PC-9 (cell line): ENCODE results near the gene PEX14. TPM values are rescaled to one million over a fixed set of nuclear protein-coding genes. Genes with fewer than 3 reads are reported as not detected.

ENCODE experiments used
- BruUV-seq: library from RNA; stranded (reverse); fragments of 400-500 nt; replicated peaks from 2 replicates; lab custom pipeline; 2021; lab: Mats Ljungman, UMichigan
- CTCF ChIA-PET: fragments of 300-600 bp; sonication (Branson Sonifier 250); formaldehyde crosslinking; loops from one replicate; lab custom pipeline; 2022; ENCODE audit warnings: antibody characterized with exemption; lab: Charles Lee
- POLR2A ChIA-PET: fragments of 300-600 bp; sonication (Branson Sonifier 250); formaldehyde crosslinking; loops from one replicate; lab custom pipeline; 2022; ENCODE audit warnings: antibody characterized with exemption; ENCODE audit not compliant: unreplicated experiment; lab: Charles Lee
- DNase-seq, 2 experiments: peaks; one replicate each; pipeline versions ENCODE4 v3.0.0 to v3.0.0-alpha.2; 2015 to 2022; ENCODE audit warnings: mixed read lengths in 1 of 2
- H2AFZ ChIP-seq: fragments of 200-600 bp; sonication (generic); 2 replicates; pipeline ENCODE4 v1.8.1; 2017; ENCODE audit warnings: antibody characterized with exemption
- H3F3A ChIP-seq: fragments of 200-600 bp; sonication (generic); 2 replicates; pipeline ENCODE4 v1.8.1; 2017; ENCODE audit warnings: antibody characterized with exemption, mild to moderate bottlenecking, low read depth; ENCODE audit not compliant: insufficient read depth
- H3K27ac ChIP-seq: fragments of 200-600 bp; sonication (generic); 2 replicates; pipeline ENCODE4 v1.6.1; 2016; ENCODE audit warnings: mixed run types
- H3K27me3 ChIP-seq: fragments of 200-600 bp; sonication (generic); 2 replicates; pipeline ENCODE4 v1.6.1; 2016; ENCODE audit warnings: low read depth, mixed run types; ENCODE audit not compliant: insufficient read depth
- H3K36me3 ChIP-seq: fragments of 200-600 bp; sonication (generic); 2 replicates; pipeline ENCODE4 v1.6.1; 2016; ENCODE audit warnings: low read depth, mixed run types
- H3K4me1 ChIP-seq: fragments of 200-600 bp; sonication (generic); replicated peaks from 2 replicates; pipeline ENCODE4 v1.6.1; 2016; ENCODE audit warnings: mixed run types; ENCODE audit not compliant: insufficient read depth
- H3K4me2 ChIP-seq: fragments of 200-600 bp; sonication (generic); 2 replicates; pipeline ENCODE4 v1.6.1; 2017; ENCODE audit warnings: mixed run types
- H3K4me3 ChIP-seq: fragments of 200-600 bp; sonication (generic); 2 replicates; pipeline ENCODE4 v1.6.1; 2016; ENCODE audit warnings: mixed run types
- H3K79me2 ChIP-seq: fragments of 200-600 bp; sonication (generic); 2 replicates; pipeline ENCODE4 v1.6.1; 2017; ENCODE audit warnings: low read depth, mixed run types
- H3K9me2 ChIP-seq: fragments of 200-600 bp; sonication (generic); 2 replicates; pipeline ENCODE4 v1.8.1; 2017; ENCODE audit warnings: mild to moderate bottlenecking; ENCODE audit not compliant: insufficient read depth
- H3K9me3 ChIP-seq: fragments of 200-600 bp; sonication (generic); 2 replicates; pipeline ENCODE4 v1.8.1; 2016; ENCODE audit warnings: low read depth; ENCODE audit not compliant: insufficient read depth
- H4K20me1 ChIP-seq: fragments of 200-600 bp; sonication (generic); 2 replicates; pipeline ENCODE4 v1.8.1; 2017; ENCODE audit not compliant: insufficient read depth
- EZH2 ChIP-seq: fragments of 200-600 bp; sonication (generic); IDR thresholded peaks from 2 replicates; pipeline ENCODE4 v1.8.0; 2017; ENCODE audit warnings: antibody characterized with exemption, low read depth
- intact Hi-C: fragments of 100-400 bp; cut with micrococcal nuclease; formaldehyde crosslinking; loops from one replicate; pipeline ENCODE4 v1.10.0; 2022; ENCODE audit not compliant: unreplicated experiment
- total RNA-seq: library from RNA; stranded (reverse); gene quantifications from 2 replicates; pipeline ENCODE4 v1.2.3, GENCODE V29; 2021
- TF ChIP-seq, protein P1 (sequence below): fragments of 200-600 bp; sonication (generic); conservative IDR thresholded peaks from 2 replicates; pipeline ENCODE4 v1.6.1; 2017; ENCODE audit warnings: mixed run types, antibody characterized with exemption, mild to moderate bottlenecking, moderate library complexity

The PEX14 gene
- total RNA-seq, 1 experiment from 2014 or later, result 28.3 TPM

DNA sequence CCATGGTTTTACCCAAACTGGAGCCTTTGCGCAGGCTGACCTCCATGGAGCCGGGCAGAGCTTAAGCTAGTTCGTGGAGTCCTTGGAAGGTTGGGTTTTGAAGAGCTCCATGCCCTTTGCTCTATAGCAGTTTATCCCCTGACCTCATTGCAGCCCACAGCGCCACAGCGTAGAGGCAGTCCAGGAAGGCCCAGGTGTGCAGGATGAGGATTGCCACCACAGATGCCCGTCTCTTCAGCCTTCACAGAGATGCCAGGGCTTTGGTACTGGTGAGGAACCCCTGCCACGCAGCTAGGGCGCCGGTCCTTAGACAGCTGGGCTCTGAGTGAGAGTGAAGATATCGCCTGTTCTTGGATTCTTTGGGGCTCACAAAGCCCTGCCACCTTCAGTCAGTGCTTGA, 138.6 kb downstream of the PEX14 start:
- H3K27ac ChIP-seq, result no peak overlapping the region
- no peak overlapping the region for H2AFZ ChIP-seq
- no peaks in the 10 kb centered on the region for H3F3A ChIP-seq
- H3K4me3 ChIP-seq, result no peak overlapping the region
- DNase-seq, result no peak
- no peaks in the 10 kb centered on the region for H3K79me2 ChIP-seq
- ChIA-PET CTCF (no interaction called here), POLR2A (no interaction called here)
- no peaks in the 10 kb centered on the region for H3K36me3 ChIP-seq
- H3K9me2 ChIP-seq, result no peaks in the 10 kb centered on the region
- no peaks in the 10 kb centered on the region for H3K4me1 ChIP-seq
- BruUV-seq, result no TSS peak
- TF ChIP-seq, protein P1, sequence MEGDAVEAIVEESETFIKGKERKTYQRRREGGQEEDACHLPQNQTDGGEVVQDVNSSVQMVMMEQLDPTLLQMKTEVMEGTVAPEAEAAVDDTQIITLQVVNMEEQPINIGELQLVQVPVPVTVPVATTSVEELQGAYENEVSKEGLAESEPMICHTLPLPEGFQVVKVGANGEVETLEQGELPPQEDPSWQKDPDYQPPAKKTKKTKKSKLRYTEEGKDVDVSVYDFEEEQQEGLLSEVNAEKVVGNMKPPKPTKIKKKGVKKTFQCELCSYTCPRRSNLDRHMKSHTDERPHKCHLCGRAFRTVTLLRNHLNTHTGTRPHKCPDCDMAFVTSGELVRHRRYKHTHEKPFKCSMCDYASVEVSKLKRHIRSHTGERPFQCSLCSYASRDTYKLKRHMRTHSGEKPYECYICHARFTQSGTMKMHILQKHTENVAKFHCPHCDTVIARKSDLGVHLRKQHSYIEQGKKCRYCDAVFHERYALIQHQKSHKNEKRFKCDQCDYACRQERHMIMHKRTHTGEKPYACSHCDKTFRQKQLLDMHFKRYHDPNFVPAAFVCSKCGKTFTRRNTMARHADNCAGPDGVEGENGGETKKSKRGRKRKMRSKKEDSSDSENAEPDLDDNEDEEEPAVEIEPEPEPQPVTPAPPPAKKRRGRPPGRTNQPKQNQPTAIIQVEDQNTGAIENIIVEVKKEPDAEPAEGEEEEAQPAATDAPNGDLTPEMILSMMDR, result no peak
- TF ChIP-seq EZH2, result no peak
- H3K9me3 ChIP-seq, result no peaks in the 10 kb centered on the region
- H4K20me1 ChIP-seq, result no peaks in the 10 kb centered on the region
- intact Hi-C loops, result no loop called here
- H3K4me2 ChIP-seq, result no peak overlapping the region
- H3K27me3 ChIP-seq, result no peaks in the 10 kb centered on the region

DNA sequence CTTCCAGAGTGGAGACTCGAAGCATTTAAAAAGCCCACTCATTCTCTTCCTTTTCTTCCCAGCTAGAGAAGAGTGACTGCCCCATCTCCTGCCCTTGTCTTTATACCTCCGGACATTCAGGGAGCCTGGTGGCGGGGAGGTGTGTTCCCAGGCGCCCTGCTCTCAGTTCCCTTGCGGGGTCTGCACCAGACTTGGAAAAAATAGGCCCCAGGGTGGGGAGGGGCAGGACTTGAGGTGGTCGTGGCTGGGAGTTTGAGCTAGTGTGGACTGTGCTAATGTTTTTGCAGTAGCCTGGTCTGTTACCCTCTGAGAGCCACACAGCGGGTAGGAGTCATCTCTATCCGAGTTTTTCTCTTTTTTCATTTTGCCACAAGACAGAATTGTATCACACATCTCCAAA, 139.1 kb downstream of the PEX14 start:
- Histone ChIP-seq H3K36me3 (no peaks in the 10 kb centered on the region), H3K4me2 (no peak overlapping the region), H3K4me3 (no peak overlapping the region), H3K4me1 (no peaks in the 10 kb centered on the region), H4K20me1 (no peaks in the 10 kb centered on the region), H3K27ac (no peak overlapping the region), H3K9me2 (no peaks in the 10 kb centered on the region), H3K79me2 (no peaks in the 10 kb centered on the region), H3K9me3 (no peaks in the 10 kb centered on the region), H3K27me3 (no peaks in the 10 kb centered on the region), H3F3A (no peaks in the 10 kb centered on the region), H2AFZ (no peak overlapping the region)
- ChIA-PET CTCF (no interaction called here), POLR2A (no interaction called here)
- intact Hi-C loops, result no loop called here
- no peak for DNase-seq
- TF ChIP-seq EZH2, result no peak
- TF ChIP-seq, protein P1, result no peak
- BruUV-seq, result no TSS peak

DNA sequence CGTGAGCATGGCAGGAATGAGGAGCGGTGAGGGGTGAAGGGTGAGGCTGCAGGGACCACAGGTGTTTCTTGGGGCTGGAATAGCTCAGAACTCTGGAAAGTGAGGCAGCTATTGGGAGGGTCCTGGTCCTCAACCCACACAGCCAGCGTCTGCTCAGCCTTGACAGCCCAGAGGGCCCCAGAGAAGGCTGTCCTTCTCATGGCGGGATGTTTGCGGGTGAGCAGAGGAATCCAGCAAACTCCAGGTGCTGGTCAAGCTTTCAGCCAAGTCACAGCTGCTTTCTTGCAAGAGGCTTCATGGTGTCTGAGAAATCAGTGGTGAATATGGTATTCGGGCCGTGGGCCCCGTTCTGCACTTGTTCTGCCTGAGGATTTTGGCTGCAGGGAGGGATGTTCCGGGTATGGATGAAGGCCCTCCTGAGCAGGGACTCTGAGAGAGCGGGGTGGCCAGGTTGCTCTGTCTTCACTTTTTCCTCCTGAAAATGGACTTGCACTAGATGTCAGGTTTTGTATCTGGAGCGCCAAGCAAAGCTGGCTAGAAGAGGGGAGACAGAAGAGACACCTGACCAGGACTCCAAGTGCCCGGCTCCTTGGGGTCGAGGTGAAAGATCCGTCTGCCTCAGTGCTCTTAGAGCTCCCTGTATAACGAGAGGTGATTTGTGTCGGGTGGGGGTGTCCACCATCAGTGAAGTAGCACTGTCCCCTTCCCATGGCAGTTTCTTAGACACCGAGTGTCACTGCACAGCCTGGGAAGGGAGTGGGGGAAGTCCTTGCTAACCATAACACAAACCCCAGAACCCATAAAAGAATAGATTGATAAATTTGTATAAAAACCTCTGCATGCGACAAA, 139.9 kb downstream of the PEX14 start:
- Histone ChIP-seq H3K79me2 (no peaks in the 10 kb centered on the region), H2AFZ (no peak overlapping the region), H3K4me3 (no peak overlapping the region), H3K9me3 (no peaks in the 10 kb centered on the region), H4K20me1 (no peaks in the 10 kb centered on the region), H3K4me2 (no peak overlapping the region), H3K4me1 (no peaks in the 10 kb centered on the region), H3K27me3 (no peaks in the 10 kb centered on the region), H3K36me3 (no peaks in the 10 kb centered on the region), H3F3A (no peaks in the 10 kb centered on the region), H3K27ac (no peak overlapping the region), H3K9me2 (no peaks in the 10 kb centered on the region)
- intact Hi-C loops, result no loop called here
- TF ChIP-seq EZH2, result no peak
- TF ChIP-seq, protein P1, result no peak
- no peak for DNase-seq
- no TSS peak for BruUV-seq
- ChIA-PET CTCF (no interaction called here), POLR2A (no interaction called here)
